NT2/D1 (cell line): Measurements from ENCODE around the gene CACNA2D1.

Source experiments
- SUZ12 ChIP-seq: IDR thresholded peaks from 2 replicates; pipeline ENCODE4 v1.6.1; 2011; ENCODE audit not compliant: insufficient read length, insufficient read depth; ENCODE audit errors: extremely low read depth
- YY1 ChIP-seq: IDR thresholded peaks from 2 replicates; pipeline ENCODE4 v1.6.1; 2011; ENCODE audit not compliant: insufficient read length, insufficient read depth

GRCh38 chr7:82007315-82007714 lies 436.3 kb downstream of the CACNA2D1 start:
- TF ChIP-seq YY1, result no peak
- TF ChIP-seq SUZ12, result no peak
